Astrocyte of the hippocampus (primary cell): ENCODE measurements around the gene SHC1.

Source experiments
- DNase-seq: peaks from one replicate; pipeline ENCODE4 v3.0.0; 2011; ENCODE audit warnings: low read depth, low spot score

Gene SHC1

DNA sequence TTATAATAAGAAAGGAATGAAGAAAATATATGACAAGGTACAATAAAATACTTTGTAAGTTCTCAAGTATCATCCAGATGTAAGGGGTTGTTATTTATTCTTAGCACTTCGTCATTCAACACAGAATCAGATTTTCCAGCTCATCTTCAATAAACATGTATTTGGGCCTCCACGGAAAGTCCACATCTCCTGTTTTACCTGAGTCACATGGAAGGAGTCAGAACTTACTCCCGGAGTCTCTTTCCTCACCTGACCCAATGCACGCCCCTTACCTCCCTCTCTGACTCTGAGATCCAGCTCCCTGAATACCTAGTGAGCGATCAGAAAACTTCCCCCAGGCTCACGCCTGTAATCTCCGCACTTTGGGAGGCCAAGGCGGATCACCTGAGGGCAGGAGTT is 32.6 kb downstream of the SHC1 start:
- DNase-seq, result no peak

- DNase-seq, result peak; percentile 97
Measured at GRCh38 chr1:154937085-154937987, 33.2 kb downstream of the SHC1 start.

DNA sequence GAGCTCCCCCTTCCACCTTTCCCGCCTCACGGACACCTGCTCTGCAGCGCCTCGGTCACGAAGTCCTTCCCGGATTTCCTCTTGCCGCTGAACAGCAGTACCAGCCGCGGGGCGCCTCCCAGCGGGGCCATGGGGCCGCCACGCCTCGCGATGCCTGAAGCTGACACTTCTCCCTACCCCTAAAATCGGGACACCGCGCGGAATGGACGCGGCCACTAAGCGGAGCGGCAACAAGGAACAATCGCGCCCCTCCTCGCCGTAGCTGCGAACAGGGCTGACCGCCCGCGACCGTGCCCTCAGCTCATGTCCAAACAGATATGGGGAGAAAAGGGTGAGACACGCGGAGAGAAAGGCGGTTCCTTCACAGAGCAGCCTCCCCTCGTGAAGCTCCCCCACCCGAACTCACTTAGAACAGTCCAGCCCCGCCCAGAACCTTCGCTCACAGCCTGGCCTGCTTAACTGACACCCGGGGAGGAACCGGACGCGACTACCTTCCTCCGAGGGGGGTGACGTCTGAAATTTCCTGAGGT is 33.9 kb downstream of the SHC1 start, which contains the start of gene PMVK:
Gene PMVK (minus strand): TSS at position 165 of the 530 bp plus-strand sequence. CDS start 34 bp downstream, at position 131.
- peak; percentile 97 for DNase-seq

- DNase-seq, result no peak
Measured at GRCh38 chr1:154935749-154936554, 34.6 kb downstream of the SHC1 start.

DNA sequence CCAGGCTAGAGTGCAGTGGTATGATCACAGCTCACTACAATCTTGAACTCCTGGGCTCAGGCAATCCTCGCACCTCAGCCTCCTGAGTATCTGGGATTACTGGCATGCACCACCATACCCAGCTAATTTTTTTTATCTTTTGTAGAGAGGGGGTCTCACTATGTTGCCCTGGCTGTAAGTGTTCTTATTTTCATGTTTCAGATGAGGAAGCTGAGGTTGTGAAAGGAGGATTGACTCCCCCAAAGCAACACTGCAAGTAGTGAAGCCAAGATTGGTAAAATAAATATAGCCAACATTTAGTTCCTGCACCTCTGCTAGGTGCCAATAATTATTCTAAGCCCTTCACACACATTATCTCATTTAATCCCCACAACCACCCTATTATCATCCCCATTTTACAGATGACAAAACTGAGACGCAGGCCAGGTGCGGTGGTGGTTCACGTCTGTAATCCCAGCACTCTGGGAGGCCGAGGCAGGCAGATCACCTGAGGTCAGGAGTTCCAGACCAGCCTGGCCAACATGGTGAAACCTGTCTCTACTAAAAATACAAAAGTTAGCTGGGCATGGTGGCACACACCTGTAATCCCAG is 36.1 kb downstream of the SHC1 start:
- DNase-seq, result no peak

GRCh38 chr1:154931940-154932487 is 38.5 kb downstream of the SHC1 start:
- peak; percentile 61 for DNase-seq

DNA sequence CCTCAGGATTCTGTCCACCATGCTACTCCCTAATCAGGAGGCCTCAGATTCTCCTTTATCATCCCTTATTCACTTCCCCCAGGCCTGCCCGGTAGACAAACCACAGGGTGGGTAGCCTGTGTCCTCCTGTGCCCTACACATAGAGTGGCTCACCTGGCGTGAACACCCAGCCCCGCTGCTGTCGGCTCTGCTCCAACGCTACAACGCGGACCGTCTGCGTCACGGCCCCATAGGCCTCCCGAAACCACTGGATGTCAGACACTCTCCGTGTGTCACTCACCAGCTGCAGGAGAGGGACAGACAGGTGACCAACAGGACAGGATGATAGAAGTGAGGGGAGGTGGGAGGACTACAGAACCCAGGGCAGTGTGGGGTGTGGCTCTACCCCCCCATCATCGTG is 44.3 kb downstream of the SHC1 start:
- no peak for DNase-seq

GRCh38 chr1:154925335-154926170 is 45.0 kb downstream of the SHC1 start:
- DNase-seq, result no peak

DNA sequence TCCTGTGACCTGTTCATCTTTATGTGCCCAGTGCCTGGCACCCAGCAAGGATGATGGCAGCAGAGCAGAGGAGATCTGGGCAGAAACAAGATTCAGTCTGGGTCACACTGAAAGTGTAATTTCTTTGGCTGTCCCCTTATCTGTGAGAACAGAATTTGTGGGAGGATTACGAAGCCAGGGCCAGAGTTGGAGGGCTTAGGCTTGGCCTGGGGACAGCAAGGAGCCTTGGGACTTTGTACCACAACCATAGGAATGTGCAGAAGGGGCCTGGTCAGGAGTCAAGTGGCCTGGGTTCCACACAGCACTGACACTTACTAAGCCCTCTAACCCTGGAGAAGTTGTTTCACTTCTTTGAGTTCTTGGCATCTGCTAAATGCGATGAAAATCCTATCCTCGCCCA is 46.9 kb downstream of the SHC1 start:
- DNase-seq, result no peak

DNA sequence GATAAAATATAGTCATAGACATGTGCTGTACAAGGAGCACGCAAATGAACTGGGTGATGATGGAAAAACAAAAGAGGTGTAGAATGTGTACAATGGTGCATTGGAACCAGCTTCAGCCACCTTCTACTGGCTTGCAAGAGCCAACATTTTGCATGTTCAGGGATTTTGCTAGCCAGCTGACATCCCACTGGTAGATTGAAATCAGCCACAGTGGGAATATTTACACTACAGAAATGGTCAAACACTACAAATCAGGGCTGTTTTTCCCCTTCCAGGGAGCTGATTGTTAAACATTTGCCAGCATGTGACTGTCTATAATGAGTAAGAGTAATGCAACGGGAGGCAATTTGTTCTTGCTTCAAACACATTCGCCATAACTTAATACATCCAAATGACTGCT is 57.3 kb downstream of the SHC1 start:
- no peak for DNase-seq

GRCh38 chr1:154912755-154913154 is 57.8 kb downstream of the SHC1 start:
- DNase-seq, result no peak
